Pancreas (tissue), 10 donors: ENCODE data around the gene LORICRIN. TPM values are rescaled to one million over a fixed set of nuclear protein-coding genes. Genes with fewer than 3 reads are reported as not detected.

ENCODE experiments used
- ATAC-seq, 4 donors: fragments of 200-7000 bp; cut with Tn5 transposase; one replicate each; pipeline versions ENCODE4 v1.8.0 to v1.9.1; 2020; ENCODE audit warnings: mild to moderate bottlenecking in 4 of 4, moderate library complexity in 4 of 4
- DNase-seq, 6 donors: peaks; one replicate each; pipeline ENCODE4 v3.0.0-alpha.2; 2020
- FAIRE-seq: peaks from 2 replicates; lab custom pipeline; 2012; peaks lifted over from hg19 to GRCh38; lab: Jason Lieb, UNC
- H3K27ac ChIP-seq, 4 donors: fragments of 200-600 bp; sonication (generic); 1 replicate in 3 of 4; 2 replicates in 1 of 4; pipeline versions ENCODE4 v1.5.0 to v1.8.0; 2020
- H3K27me3 ChIP-seq, 4 donors: fragments of 200-600 bp; one replicate each; pipeline ENCODE4 v1.8.0; 2021
- H3K36me3 ChIP-seq, 3 donors: fragments of 200-600 bp; sonication (generic) in 1 of 3; one replicate each; pipeline versions ENCODE4 v1.5.0 to v1.8.0; 2020 to 2021
- H3K4me1 ChIP-seq, 3 donors: fragments of 200-600 bp; one replicate each; pipeline ENCODE4 v1.8.0; 2021
- H3K4me3 ChIP-seq, 4 donors: fragments of 200-600 bp; sonication (generic) in 2 of 4; one replicate each; pipeline versions ENCODE4 v1.5.0 to v1.8.0; 2020 to 2021
- H3K9me3 ChIP-seq, 4 donors: fragments of 200-600 bp; one replicate each; pipeline ENCODE4 v1.8.0; 2021
- WGBS, 2 donors: extraction: QIAGEN DNeasy Blood & Tissue Kit; methylation state at CpG; one replicate each; pipeline ENCODE4 v1.1.7; 2013; 5-methylcytosine and 5-hydroxymethylcytosine counted together
- intact Hi-C, 3 donors: fragments of 100-400 bp; cut with DNase I; formaldehyde crosslinking; loops; one replicate each; pipeline versions ENCODE4 v1.11.1 to v1.14.2; 2022
- polyA plus RNA-seq, 2 donors: library from polyadenylated mRNA; stranded (reverse); fragments of 200-250 nt; gene quantifications; one replicate each; pipeline ENCODE4 v1.2.3, GENCODE V29; 2013
- total RNA-seq, 6 donors: library from RNA; stranded (reverse); fragmentation: NEBNext Ultra II Directional in 4 of 6; extraction: Animal tissue kit (Norgen Biotek cat#: 25700) in 4 of 6; gene quantifications; one replicate each; pipeline versions ENCODE4 v1.2.1 to v1.2.4, GENCODE V29; 2021 to 2023
- TF ChIP-seq, protein P1 (sequence below), 4 donors: fragments of 200-600 bp; sonication (generic) in 3 of 4; IDR thresholded peaks; one replicate each; pipeline versions ENCODE4 v1.5.0 to v1.8.0; 2021; ENCODE audit warnings: antibody characterized with exemption in 4 of 4
- donor health status: healthy with polysubstance abuse.
- donor health status: DM: no; HTN: no; CAD: no; lungs with moderate emphysema.
- donor health status: DM: no; HTN: no; CAD: no.
- donor health status: control.
- donor health status: control.
- donor health status: Bipolar disorder and iron deficiency.
- donor health status: DM: yes; HTN: yes; CAD: no.
- donor health status: DM: no; HTN: no; CAD: no.
- donor health status: DM: no; HTN: no; CAD: no.
- donor health status: DM: yes; HTN: yes; CAD: no.

LORICRIN gene
- total and polyA plus RNA-seq, 8 donors = not detected

DNA sequence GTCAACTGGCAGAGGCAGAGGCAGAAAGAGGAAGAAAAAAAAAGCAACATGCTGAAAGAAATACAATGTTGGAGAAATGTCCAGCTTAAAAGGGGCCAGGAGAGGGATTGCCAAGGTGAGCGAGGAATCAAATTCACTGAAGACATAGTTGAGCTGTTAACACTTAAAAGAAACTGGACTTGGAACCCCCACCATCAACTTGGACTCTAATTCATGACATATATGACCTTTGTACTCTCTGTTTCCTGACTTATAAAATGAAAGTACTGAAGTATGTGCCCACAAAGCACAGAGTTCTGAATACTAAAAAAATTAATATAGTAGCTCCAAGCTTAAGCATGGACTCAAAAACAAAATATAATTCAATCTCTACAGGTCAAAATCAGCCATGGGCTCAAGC, 26.0 kb upstream of the LORICRIN start:
- H3K4me1 ChIP-seq = no peaks in the 10 kb centered on the region
- no peak overlapping the region for H3K4me3 ChIP-seq
- no peak overlapping the region for H3K27ac ChIP-seq
- TF ChIP-seq, protein P1, sequence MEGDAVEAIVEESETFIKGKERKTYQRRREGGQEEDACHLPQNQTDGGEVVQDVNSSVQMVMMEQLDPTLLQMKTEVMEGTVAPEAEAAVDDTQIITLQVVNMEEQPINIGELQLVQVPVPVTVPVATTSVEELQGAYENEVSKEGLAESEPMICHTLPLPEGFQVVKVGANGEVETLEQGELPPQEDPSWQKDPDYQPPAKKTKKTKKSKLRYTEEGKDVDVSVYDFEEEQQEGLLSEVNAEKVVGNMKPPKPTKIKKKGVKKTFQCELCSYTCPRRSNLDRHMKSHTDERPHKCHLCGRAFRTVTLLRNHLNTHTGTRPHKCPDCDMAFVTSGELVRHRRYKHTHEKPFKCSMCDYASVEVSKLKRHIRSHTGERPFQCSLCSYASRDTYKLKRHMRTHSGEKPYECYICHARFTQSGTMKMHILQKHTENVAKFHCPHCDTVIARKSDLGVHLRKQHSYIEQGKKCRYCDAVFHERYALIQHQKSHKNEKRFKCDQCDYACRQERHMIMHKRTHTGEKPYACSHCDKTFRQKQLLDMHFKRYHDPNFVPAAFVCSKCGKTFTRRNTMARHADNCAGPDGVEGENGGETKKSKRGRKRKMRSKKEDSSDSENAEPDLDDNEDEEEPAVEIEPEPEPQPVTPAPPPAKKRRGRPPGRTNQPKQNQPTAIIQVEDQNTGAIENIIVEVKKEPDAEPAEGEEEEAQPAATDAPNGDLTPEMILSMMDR (IDR thresholded peaks at IDR 0.05) = no peak
- intact Hi-C loops = no loop called here
- ATAC-seq (no peak), DNase-seq (no peak), FAIRE-seq (no peak)
- 85% methylated on average over 1 of the region's 1 CpG for WGBS, 2 donors
- no peaks in the 10 kb centered on the region for H3K36me3 ChIP-seq
- H3K9me3 ChIP-seq = no peaks in the 10 kb centered on the region
- H3K27me3 ChIP-seq = no peaks in the 10 kb centered on the region

DNA sequence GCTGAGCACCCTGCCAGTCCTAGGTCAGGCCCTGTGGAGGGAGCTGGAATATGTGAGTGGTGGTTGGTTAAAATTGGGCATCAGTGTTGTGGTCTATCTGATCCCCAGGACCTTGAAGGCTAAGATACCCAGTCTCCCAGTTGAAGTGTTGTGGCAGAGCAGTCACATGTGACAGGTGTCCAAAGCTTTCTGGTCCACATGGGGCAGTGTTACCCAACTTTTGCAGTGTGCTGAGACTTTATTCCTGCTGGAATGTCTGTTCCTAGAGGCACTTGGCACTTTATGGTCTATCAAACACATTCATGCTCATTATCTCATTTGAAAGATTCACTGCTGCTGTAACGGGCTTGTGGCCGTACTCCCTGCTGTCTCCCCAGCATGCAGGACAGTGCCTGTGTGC, 21.0 kb upstream of the LORICRIN start:
- WGBS, 2 donors = 52 to 61% methylated on average over 2 of the region's 2 CpGs
- no peak overlapping the region for H3K27ac ChIP-seq
- H3K4me3 ChIP-seq = no peak overlapping the region
- FAIRE-seq = no peak
- no peak for ATAC-seq
- TF ChIP-seq, protein P1 (IDR thresholded peaks at IDR 0.05) = no peak
- H3K9me3 ChIP-seq = no peaks in the 10 kb centered on the region
- H3K27me3 ChIP-seq = no peaks in the 10 kb centered on the region
- intact Hi-C loops = no loop called here
- H3K36me3 ChIP-seq = no peaks in the 10 kb centered on the region
- no peak for DNase-seq
- H3K4me1 ChIP-seq = no peaks in the 10 kb centered on the region

DNA sequence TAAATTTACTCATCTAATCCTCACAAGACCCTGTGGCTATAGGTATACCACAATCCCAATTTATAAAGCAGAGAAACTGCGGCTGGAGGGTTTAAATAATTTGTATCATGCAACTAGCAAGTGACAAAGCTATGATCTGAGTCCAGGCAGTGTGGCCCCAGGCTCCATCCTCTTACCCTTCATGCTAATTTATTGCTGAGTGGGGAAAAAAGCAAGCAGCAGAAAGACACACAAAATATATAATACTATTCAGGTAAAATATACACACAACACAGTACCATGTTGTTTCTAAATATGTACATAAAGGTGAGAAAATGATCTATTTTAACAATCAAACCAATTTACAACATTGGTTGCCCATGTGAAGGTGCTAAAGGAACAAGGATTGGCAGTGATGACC, 17.3 kb upstream of the LORICRIN start:
- DNase-seq = no peak
- FAIRE-seq = no peak
- no peak overlapping the region for H3K4me3 ChIP-seq
- H3K9me3 ChIP-seq = no peaks in the 10 kb centered on the region
- no peaks in the 10 kb centered on the region for H3K36me3 ChIP-seq
- TF ChIP-seq, protein P1 (IDR thresholded peaks at IDR 0.05) = no peak
- WGBS, 2 donors = 68 to 76% methylated on average over 1 of the region's 1 CpG
- H3K27me3 ChIP-seq = no peaks in the 10 kb centered on the region
- ATAC-seq = no peak
- no peaks in the 10 kb centered on the region for H3K4me1 ChIP-seq
- H3K27ac ChIP-seq = no peak overlapping the region
- intact Hi-C loops = no loop called here

DNA sequence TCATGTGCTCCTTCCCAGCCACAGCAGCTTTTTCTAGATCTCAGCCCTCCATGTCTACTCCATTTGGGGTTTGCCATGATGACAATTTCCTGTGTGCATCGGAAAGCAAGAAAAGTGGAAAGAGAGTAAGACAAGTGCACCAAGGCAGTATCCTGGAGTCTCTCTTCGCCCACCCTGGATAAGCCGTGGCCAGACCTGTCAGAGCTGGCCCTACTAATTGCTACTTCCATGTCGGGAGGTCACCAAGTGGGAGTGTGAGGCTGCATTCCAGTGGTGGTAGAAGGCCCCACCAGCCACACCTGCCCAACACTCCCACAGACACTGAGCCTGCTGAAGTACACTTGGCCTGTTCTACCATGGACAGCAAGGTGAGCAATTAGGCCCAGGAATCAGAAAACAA, 14.0 kb upstream of the LORICRIN start:
- 73 to 79% methylated on average over 4 of the region's 4 CpGs for WGBS, 2 donors
- TF ChIP-seq, protein P1 (IDR thresholded peaks at IDR 0.05) = no peak
- ATAC-seq (no peak), DNase-seq (no peak), FAIRE-seq (no peak)
- no peak overlapping the region for H3K27ac ChIP-seq
- H3K27me3 ChIP-seq = no peaks in the 10 kb centered on the region
- H3K4me1 ChIP-seq = no peaks in the 10 kb centered on the region
- intact Hi-C loops = no loop called here
- no peak overlapping the region for H3K4me3 ChIP-seq
- no peaks in the 10 kb centered on the region for H3K9me3 ChIP-seq
- no peaks in the 10 kb centered on the region for H3K36me3 ChIP-seq

DNA sequence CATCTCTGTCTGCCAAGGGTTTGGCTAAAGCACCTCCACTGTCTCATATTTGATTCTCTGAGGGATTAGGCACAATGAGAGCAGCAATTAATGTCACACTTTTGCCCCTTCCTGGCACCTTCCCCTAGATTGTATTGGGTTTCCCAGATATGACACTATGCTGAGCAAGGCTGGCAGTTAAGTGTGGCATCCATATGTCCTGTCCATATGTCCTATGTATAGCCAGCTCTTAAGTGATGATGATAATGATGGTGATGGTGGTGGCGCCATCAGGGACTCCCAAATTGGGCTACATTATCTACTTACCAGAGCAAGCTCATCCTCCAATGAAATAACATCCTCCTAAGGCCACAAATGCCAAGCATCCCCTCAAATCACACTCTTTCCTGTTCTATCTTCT, 13.5 kb upstream of the LORICRIN start:
- H3K27me3 ChIP-seq = no peaks in the 10 kb centered on the region
- FAIRE-seq (no peak), ATAC-seq (no peak), DNase-seq (no peak)
- no peaks in the 10 kb centered on the region for H3K4me1 ChIP-seq
- no peaks in the 10 kb centered on the region for H3K9me3 ChIP-seq
- no peaks in the 10 kb centered on the region for H3K36me3 ChIP-seq
- intact Hi-C loops = no loop called here
- no peak overlapping the region for H3K27ac ChIP-seq
- H3K4me3 ChIP-seq = no peak overlapping the region
- TF ChIP-seq, protein P1 (IDR thresholded peaks at IDR 0.05) = no peak
- 74 to 80% methylated on average over 1 of the region's 1 CpG for WGBS, 2 donors
